HG02759 (cell line): ENCODE data around the gene MCEMP1.

Source experiments
- ATAC-seq: cut with Tn5 transposase; IDR thresholded peaks from one replicate; pipeline ENCODE4 v1.9.1; 2021; ENCODE audit warnings: mild to moderate bottlenecking, moderate library complexity; ENCODE audit not compliant: unreplicated experiment

Gene MCEMP1

DNA sequence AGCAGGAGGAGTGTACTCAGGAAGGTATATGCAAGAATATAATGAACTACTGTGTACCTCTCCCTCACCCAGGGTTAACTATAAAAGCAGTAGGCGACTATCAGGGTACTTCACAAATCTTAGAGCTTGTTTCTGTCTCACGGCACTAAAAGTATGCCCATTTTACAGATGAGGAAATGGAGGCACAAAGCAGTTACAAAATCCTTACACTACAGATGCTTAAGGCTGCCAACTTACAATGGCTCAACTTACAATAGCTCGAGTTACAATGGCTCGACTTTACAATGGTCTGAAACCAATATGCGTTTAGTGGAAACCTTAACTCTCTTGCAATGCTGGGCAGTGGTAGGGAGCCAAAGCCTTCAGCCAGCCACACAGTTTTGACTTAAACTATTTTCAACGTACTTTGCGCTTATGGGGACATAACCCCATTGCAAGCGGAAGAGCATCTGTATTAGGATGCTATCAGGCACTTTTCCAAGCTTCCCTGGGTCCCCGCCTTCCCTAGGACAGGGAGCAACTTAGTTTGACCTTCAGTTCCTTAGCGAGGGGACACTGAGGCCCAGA is 20.9 kb downstream of the MCEMP1 start:
- no peak for ATAC-seq

DNA sequence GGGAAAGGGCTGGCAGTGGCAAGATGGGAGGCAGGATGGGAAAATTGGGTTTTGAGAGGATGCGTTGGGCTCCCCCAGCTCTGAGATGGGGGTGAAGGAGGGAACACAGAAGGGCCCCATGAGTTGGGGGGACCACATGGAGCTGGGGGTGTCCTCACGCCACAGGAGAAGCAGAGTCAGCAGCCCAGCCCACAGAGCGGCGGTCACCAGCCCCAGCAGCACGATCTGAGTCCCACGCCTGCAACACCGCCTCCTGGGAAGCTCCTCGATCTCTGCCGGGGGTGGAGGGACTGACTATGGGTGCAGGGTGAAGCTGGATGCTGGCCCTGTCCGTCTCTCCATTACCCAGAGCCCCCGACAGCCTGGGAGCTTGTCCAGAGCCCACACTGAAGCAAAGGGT is 21.7 kb downstream of the MCEMP1 start:
- ATAC-seq, result no peak

DNA sequence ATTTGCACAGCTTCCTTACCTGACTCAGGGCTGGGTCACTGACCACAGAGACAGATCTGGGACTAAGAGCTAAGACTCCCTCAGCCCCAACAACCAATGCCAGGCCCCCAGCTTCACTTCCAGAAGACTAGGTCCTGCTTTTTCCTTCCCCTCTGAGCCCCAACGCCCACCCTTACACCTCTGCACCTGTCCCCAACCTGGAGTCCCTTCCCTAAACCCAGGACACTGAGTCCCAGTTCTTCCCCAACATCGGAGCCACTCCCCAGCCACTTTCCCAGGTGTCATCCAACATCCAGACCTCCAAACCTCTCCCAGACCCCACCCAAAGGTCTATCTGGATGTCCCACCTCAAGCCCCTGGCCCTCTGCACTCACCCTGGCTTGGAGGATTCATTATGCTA is 22.1 kb downstream of the MCEMP1 start:
- ATAC-seq, result no peak

DNA sequence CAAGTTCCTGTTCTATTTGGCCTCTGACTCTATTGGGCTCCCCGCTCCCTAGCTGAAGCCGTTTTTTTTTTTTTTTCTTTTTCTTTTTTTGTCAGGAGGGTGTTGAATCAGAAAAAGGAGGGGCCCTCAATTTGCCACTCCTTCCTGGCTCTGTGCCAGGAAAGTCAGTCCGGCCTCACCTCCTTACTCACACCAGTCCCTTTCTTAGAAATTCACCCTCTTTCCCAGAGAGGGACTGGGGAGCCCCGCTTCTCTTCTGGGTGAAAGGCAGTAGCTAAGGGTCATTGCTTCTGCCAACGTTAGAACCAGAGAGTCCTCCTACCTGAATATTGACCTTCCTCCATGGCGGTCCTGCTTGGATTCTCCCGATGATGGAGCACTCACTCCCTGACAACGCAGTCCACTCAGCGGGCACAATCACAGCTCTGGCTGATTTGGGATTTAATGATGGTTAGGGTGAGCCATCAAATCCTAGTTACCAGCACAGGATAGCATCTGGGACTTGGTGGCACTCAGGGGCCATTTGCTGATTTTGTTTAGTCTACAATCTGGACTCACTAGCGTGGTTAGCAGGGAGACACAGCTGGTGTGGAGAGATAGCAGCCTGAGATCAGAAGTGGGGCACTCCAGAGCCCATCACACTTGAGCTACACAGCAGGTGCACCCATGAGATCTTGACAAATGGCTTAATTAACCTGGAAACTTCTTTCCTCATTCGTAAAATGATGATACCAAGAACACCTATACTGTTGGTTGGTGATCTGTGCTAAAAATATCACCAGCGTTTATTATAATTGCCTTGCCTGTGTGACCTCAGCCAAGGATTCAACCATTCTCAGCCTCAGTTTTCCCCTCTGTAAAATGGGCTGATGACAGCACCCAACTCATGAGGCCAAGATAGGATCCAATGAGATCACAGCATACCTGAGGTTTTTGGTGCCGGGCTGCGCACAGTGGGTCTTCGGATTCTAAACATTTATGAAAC is 22.8 kb downstream of the MCEMP1 start:
- no peak for ATAC-seq

- ATAC-seq, result no peak
These were observed 24.3 kb downstream of the MCEMP1 start for GRCh38 chr19:7701049-7701653.

GRCh38 chr19:7701654-7702457 is 25.0 kb downstream of the MCEMP1 start, which contains the start of gene FCER2:
TSS of gene FCER2 (minus strand) at chr19:7702131. CDS start at chr19:7699760, 2,371 bp downstream.
- peak; percentile 58 for ATAC-seq

DNA sequence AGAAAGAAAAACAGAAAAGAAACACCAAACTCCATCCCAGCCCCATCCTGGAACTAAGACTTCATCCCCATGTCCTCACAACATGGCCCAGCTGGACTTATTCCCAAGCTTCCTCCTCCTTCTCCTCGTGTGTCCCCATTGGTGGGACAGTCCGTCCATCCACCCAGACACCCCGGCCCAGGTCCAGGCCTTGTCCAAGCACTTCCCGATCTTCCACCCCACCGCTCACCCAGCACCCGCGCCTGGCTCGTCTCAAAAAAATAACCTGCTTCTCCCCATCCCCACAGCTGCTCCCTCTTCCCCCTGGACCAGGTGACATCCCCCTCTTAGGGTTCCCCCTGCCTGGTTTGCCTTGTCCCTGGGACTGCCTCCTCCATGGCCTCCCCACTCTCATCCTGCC is 26.4 kb downstream of the MCEMP1 start:
- no peak for ATAC-seq

GRCh38 chr19:7704280-7705060 is 27.6 kb downstream of the MCEMP1 start:
- ATAC-seq, result no peak

DNA sequence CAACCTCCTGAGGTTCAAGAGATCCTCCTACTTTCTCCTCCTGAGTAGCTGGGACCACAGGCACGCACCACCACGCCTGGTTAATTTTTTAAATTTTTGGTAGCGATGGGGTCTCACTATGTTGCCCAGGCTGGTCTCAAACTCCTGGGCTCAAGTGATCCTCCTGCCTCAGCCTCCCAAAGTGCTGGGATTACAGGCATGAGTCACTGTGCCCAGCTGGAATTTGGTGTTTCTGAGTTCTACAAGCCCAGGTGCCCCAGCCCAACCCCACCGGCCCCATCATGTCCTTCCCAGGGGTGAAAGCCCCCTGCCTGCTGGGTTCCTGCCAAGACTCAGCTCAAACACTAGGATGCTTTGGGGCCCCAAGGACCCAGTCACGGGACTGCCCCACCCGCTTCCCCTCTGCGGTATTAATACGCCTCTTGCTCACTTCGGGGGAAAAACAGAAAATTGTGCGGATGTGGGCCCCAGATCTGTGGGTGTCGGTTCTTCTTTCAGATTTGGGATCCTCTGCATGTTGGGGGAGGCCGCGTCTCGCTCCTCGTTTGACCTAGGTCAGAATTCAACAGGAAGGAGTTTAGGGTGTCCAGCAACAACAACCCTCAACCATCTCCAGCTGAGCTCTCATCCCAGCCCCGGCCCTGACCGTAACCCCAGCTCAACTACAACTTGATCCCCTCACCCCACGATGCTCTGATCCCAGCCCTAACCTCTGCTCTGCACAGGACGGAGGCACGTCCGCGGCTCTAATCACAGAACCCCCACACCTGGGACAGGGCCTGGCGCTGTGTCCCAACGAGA is 28.7 kb downstream of the MCEMP1 start:
- ATAC-seq, result peak; percentile 49

DNA sequence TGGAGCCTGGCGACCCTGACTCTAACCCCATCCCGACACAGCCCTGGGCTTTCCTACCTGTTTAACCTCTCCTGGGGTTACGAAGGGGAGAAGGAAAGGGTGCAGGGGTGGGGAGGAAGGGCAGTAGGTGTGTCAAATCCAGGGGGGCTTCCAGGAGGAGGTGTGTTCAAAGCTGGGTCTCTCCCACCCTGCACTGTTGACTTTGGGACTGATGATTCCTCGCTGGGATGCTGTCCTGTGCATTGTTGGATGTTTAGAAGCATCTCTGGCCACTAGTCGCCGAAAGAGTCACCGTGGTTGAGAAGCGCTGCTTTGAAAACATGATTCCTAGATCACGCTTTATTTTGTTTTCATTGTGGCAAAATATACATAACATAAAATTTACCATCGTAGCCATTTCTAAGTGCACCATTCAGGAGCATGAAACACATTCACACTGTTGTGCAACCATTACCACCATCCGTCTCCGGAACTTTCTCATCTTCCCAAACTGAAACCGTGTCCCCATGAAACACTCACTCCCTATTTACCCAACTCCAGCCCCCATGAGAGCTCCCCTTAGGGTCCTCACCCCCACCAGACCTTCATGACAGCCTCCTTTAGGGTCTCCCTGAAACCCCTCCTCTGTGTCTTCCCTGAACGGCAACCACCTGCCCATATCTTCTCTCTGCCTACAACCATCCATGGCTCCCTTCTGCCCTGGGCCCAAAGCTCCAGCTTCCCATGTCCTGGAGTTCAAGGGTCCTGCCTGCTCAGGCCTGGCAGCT is 29.5 kb downstream of the MCEMP1 start:
- no peak for ATAC-seq

DNA sequence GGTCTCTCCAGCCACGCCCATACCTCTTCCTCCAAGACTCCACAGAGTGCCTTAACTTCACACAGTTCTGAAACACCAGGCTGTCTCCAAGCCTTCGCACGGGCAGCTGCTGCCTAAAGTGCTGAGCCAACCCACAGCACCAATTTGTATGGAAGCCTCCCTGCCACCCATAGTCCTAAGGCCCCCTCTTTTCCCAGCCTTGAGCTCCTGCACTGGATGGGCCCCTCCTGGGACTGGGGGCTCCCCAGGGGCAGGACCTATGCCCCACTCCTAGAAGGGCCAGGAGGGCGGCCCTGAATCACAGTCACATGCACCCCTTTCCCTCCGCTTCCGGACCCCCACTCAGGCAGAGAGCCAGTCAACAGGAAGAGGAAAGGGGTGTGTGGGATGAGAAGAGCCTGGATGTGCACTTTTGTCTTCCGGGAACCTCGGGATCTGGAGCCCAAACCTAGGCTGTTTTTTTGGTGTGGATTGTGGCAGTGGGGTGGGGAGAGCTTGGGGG is 30.1 kb downstream of the MCEMP1 start:
- no peak for ATAC-seq

DNA sequence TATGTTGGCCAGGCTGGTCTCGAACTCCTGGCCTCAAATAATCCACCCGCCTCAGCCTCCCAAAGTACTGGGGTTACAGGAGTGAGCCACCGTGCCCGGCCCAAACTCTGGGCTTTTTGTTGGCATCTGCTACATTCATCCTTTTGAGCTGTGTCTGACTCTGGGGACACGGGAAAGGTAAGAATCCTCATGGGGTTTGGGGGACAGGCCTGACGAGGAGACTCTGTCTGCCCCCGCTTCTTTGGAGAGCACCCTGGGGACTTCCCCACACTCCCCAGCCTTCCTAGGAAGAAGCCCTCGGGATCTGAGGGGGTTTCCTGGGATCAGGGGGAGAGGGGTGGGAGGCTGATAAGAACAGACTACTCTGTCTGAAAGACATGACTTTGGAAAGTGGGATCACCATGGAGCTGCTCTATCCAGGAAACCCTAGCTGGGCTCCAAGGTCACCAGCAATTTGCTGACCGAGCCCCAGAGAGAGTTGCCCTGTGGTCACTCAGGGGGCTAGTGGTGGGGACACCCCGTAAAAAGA is 33.1 kb downstream of the MCEMP1 start:
- ATAC-seq, result no peak

DNA sequence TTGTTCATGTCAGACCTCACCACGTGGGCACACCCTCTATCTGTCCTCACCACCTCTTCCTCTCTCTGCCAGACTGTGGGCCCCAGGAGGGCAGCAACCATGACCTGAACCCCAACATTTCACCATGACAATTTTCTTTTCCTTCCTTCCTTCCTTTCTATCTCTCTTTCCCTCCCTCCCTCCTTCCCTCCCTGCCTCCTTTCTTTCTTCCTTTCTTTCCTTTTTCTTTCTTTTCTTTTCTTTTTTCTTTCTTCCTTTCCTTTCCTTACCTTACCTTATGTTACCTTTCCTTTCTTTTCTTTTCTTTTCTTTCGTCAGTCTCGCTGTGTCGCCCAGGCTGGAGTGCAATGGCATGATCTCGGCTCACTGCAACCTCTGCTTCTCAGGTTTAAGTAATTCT is 33.7 kb downstream of the MCEMP1 start:
- no peak for ATAC-seq

GRCh38 chr19:7715671-7716070 is 38.8 kb downstream of the MCEMP1 start:
- no peak for ATAC-seq

DNA sequence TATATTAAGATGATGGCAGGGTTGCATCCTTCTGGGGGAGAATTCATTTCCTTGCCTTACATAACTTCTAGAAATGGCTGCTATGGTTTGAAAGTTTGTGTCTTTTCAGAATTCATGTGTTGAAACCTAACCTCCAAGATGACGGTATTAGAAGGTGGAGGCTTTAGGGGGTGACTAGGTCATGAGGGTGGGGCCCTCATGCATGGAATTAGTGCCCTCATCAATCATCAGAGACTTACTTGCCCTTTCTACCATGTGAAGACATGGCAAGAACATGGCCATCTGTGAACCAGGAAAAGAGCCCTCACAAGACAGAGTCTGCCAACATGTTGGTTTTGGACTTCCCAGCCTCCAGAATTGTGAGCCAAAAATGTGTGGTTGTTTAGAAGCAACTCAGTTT is 39.9 kb downstream of the MCEMP1 start:
- no peak for ATAC-seq

- ATAC-seq, result no peak
These were observed 41.8 kb downstream of the MCEMP1 start for GRCh38 chr19:7718668-7719067.

GRCh38 chr19:7720351-7720750 is 43.5 kb downstream of the MCEMP1 start:
- no peak for ATAC-seq

- peak; percentile 72 for ATAC-seq
These were observed 45.4 kb downstream of the MCEMP1 start for GRCh38 chr19:7722231-7722651.
